GM18861 (cell line): ENCODE measurements around the gene OGFRL1.

Source experiments
- ATAC-seq: cut with Tn5 transposase; IDR thresholded peaks from one replicate; pipeline ENCODE4 v1.9.1; 2021; ENCODE audit not compliant: unreplicated experiment

OGFRL1 gene

DNA sequence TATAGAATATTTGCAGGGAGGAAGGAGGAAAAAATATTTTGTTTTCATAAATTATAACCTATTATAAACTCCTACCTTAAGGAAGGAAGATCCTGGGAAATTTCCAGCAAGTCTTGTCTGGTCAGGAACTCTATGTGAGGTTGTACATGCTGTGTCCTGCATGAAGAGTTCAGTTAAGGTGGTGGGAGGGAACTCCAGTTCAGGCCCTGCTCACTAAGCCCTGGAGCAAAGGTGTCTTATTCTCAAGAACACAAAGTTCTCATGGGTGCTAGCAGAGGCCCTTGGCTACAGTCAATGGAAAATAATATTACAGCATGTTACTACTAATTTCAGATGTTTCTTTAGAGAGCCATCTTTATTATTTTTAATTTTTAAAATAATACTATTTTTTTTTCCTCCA lies 3.8 kb upstream of the OGFRL1 start:
- no peak for ATAC-seq

DNA sequence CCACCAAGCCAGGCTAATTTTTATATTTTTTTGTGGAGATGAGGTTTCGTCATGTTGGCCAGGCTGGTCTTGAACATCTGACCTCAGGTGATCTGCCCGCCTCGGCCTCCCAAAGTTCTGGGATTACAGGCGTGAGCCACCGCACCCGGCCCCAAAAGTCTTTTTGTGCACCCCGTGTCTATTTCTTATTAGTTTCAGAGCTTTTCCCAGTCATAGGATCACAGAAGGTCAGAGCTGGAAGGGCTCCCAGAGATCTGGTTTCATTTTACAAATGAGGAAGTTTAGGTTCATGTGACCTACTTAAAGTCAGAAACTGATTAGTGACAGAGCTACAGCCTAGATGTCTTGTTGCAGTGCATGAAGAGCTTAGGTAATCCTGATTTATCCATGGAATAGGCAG lies 1.6 kb upstream of the OGFRL1 start:
- ATAC-seq, result no peak

DNA sequence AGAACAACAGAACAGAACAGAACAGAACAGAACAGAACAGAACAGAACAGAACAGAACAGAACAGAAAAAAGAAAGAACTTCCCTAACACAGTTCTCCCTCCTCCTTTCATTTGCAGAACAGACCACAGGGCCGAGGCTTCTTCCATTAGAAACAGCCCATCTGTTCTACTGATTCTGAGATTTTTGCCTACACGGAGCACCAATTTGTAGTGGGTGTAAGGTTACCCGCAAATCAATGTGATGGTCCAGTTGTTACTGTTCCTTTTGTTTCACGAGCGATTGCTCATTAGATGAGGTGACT lies 734 bp upstream of the OGFRL1 start:
- no peak for ATAC-seq

DNA sequence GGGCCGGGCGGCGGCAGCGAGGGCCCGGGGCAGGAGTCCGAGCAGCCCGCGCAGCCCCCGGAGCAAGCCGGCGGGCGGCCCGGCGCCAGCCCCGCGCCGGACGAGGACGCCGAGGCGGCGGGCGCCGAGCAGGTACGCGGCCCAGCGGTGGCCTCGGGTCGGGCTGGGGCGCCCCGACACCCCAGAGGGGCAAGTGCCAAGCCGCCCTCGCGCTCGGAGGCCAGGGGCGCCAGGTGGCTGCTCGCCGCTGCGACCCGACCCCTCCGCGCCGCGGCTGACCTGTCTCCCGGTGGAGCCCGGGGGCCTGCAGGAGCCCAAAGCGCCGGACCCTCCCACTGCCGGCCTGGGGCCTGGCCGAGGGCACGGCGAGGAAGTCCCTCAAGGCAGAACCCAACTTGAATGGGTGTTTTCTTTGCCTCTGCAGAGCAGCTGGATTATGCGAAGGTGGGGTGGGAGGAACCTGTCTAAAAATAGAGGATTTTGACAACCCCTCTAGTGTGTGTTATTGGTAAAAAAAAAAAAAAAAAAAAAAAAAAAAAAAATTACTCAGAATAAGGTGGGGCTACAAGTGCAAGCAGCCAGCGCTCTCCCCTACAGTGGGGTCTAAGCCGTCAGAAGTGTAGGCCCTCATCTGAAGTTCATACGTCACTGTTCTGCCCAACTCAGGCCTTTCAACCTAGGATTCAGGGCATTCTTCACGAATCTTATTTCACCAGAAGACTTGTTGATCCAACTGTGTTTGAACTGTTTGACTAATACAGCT lies 609 bp downstream of the OGFRL1 start:
- ATAC-seq, result peak; percentile 17

DNA sequence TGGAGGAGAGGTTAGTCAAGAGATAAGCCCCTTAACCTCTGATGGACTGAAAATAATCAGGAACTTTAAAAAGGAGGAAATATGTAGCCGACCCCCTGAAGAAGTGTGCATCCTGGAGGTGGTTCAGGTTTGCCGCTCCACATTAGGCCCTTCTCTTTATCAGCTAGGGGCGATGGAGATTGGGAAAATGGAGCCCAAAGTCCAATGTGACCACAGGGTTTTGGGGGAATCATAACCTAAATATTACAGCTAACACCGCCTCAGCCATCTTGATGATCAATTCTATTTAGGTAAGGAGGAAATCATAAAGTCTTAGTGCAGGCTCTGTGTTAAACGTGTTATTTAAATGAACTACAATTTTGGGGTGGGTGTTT lies 1.2 kb downstream of the OGFRL1 start:
- no peak for ATAC-seq

DNA sequence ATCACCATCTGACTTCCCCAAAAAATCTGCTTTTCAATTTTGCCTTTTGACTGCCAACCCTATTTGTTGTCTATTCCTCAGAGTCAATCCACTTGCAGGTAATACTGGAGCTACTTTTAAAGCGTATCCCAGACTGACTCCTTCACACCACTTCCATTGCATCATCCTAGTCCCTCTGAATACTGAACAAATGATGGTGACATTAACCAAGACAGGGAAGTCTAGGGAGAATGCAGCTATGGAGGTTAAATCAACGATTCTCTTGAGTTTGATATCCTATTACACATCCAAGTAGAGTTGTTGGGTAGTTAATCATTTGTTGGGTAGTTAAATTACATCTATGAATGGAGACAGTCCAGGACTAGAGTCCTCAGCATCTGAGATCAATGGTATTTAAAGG lies 2.0 kb downstream of the OGFRL1 start:
- no peak for ATAC-seq

DNA sequence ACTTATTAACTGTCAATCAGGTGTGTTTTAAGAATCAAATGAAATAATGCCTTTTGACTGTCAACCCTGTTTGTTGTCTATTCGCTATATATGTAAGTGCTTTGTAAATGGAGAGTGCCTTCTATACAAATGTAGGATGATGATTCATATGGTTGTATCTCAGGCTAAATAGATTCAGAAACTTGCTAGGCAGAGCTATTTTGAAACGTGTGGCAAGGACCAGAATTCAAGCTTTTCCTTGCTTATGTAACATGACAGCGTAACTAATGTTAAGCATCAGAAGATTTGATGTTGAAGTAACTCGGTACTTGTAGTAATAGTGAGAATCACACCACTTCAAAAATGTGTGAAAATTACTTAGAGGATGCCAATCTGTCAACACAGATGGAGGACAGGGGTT lies 3.4 kb downstream of the OGFRL1 start:
- ATAC-seq, result no peak

DNA sequence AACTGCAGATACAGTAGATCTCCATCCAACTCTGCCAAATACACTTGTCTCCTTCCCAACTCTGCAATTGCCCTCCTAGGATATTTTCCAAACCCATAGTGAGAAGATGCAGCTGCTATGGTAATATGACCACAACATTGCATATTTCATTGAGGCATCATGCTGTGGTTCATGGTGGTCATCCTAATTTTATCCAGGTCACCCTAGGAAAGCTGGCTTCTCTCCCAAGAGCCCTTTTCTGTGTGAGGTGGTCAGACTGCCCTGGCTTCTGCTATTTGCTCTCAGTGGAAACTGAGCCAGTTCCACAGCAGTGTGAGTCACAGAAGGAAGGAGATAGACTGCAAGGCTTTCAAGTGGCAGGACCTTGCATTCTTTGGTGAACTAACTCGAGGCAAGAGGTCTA lies 5.5 kb downstream of the OGFRL1 start:
- ATAC-seq, result no peak

DNA sequence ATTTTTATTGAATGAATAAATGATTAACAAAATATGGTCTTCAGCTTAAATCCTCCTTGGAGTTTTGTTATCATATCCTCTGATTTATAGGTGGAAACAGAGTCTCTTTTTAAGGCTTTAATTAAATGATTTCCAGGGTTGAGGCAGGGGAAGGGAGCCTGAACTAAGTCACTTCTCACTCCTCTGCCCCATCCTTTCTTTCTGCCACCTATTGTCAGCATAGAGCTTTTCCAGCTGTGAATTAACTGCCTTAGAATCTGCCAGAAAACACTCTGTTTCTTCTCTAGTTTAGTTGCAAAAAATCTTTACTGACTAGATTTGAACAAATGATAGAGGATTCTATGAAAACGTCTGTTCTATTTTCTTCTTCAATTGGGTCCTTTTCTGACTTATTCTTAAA lies 9.8 kb downstream of the OGFRL1 start:
- ATAC-seq, result no peak

DNA sequence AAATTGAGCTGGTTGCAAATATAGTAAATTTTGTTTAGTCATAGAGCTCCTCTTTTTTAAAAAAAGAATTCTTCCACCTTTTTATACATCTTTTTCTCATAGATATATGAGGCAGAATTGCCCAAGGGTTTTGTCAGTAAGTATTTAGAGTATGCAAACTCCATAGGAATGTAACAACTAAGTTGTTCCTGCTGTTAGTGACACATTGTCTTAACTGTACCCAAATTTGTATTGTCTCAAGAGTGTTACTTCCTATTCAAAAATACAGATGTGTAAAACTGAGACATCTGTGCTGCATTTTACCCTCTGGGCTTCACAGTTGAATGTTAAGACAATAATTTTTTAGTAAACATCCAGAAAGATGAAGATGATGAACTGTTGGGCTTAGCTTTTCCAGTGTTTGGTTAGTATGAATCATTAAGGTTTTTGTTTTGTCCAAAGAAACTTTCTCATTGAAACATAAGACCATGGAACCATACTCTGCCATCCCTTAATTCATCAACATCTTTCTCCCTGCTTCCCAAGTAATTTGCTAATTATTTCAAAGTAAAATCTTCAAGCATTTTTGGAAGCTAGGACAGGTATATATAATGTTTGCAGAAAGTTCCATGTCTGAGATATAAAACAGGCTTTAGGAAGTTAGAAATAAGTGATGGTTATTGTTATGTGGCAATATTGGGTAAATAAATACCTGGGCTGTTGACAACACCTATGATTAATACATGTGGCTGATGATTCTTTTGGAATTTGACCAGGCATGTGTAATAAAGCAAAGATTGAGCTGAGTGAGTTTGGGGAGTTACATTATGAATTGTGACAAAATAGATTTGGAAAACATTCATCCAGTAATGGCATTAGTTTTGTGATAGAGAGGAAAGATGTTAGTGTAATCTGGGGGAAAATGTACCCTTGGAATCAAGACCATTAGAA lies 11.2 kb downstream of the OGFRL1 start:
- ATAC-seq, result no peak

DNA sequence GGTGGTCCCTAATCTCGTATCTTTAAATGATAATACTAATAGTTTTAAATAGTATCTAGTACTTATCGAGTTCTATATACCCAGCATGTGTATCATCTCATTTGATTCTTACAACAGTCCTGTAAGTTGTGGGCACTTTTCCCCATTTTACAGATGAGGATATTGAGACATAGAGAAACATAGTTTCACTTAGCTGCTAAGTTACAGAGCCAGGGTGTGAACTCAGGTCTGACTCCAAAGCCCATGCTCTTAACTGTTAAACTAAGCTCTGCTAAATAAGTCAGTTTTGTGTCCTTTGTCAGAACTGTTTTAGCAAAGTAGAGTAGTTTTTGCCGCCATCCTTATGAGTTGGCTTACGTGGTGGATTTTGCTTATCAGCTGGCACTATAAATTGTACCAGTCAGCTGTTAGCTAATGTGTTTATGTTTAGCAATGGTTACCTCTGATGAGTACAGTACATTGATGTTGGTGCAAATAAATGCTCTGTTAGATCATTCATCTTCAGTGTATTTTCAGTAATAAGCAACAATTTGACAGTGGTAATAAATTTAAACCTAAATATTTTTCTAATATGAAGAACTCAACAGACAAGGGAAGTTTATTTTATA lies 12.1 kb downstream of the OGFRL1 start:
- no peak for ATAC-seq

DNA sequence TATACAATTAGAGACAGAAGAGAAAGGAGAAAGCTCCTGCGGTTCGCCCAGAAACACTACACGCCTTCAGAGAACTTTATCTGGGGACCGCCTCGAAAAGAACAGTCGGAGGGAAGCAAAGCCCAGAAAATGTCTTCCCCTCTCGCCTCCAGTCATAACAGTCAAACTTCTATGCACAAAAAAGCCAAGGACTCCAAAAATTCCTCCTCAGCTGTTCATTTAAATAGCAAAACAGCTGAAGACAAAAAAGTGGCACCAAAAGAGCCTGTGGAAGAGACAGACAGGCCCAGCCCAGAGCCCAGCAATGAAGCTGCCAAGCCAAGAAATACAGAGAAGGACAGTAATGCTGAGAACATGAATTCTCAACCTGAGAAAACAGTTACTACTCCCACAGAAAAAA lies 12.9 kb downstream of the OGFRL1 start:
- ATAC-seq, result no peak

DNA sequence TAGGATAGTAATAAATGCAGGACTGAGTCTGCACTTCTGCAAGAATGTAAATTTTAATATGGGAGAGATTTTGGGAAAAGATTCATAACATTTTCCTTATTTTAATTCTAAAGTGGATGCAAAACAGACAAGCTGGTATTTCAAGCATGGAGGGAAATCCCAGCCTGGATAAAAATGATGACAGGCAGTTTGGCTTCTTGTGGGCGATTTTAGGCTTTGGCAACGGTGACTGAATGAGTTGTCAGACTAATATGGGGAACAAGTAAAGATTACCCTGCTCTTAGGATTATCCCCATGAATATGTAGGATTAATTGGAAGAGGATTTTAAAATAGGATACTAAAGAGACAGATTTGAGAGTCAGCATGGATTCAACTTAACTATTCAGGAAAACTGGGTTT lies 21.0 kb downstream of the OGFRL1 start:
- ATAC-seq, result no peak

DNA sequence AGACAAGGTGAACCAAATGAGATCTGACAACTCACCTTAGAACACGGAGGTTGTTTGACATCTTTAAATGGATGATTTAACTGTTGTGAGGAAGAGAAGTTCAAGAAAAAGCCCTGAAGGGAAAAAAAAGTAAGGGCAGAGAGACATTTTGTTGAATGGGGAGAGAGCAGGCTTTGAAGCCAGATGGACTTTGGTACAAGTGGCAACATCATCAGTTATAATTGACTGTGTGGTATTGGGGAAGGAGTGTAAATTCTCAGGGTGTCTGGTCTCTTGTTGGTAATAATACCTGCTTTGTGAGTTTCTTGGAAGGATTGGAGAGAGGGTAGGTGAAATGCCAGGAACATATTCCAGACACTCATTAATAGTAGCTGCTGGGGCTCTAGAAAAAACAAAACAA lies 21.6 kb downstream of the OGFRL1 start:
- no peak for ATAC-seq

DNA sequence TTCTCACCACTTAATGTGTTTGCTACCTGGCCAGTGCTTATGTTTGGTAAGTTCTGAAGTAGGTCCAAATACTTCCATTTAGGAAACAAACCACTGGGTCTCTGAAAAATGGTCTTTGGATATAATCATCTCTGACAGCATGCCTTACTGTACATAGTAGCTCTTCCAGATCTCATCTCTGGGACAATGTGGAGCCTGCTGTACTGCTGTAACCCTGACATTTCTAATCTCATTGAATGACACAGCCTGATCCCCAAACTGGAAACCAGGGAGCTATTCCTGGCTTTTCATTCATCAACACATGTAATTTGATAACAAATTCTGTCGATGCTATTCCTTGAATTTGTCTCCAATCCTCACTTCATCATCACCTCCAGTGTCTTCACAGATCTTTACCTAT lies 23.5 kb downstream of the OGFRL1 start:
- ATAC-seq, result no peak

DNA sequence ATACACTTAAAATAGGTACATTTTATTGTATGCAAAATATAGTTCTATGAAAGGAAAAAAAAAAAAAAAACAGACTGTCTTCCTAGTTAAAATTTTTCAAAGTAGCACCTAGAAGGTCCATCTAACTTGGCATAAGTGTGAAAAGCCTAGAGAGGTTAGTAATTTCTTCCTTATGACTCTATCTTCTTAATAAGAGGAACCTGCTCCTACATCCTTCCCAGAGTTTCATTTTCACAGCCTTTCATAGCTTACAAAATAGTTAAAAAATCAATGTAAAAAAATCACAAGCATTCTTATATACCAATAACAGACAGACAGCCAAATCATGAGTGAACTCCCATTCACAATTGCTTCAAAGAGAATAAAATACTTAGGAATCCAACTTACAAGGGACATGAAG lies 28.8 kb downstream of the OGFRL1 start:
- ATAC-seq, result no peak

DNA sequence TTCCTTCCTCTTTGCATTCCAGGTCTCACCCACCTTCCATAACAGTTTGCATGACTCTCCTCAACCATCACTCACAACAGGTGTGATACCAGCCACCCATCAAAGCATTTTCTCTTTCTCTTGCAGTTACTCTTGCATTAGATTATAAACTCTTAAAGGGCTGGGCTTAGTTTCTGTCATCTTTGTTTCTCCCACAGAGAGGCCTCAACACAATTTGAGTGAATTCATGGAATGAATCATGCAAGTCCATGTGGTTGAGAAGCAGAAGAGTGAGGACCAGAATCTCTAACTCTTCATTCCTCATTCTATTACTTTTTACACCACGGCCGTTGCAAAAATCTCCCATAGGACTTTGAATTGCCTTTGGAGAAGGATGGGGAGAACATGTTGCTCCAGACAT lies 31.4 kb downstream of the OGFRL1 start:
- ATAC-seq, result no peak

DNA sequence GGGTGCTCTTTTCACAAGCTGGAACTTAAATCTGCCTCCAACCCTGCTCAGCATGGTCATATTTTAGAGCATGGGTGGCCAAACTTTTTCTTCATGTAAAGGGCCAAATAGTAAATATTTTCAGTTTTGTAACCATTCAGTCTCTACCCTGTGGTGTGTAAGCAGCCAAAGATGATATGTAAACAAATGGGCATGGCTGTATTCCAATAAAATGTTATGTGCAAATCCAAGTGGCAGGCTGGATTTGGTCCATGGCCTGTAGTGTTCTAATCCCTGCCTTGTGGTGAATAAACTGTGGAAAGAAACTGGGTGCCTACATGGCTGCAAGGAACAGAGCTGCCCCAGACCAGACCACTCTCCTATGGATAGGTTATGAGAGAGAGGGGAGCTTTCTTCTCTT lies 32.7 kb downstream of the OGFRL1 start:
- no peak for ATAC-seq

DNA sequence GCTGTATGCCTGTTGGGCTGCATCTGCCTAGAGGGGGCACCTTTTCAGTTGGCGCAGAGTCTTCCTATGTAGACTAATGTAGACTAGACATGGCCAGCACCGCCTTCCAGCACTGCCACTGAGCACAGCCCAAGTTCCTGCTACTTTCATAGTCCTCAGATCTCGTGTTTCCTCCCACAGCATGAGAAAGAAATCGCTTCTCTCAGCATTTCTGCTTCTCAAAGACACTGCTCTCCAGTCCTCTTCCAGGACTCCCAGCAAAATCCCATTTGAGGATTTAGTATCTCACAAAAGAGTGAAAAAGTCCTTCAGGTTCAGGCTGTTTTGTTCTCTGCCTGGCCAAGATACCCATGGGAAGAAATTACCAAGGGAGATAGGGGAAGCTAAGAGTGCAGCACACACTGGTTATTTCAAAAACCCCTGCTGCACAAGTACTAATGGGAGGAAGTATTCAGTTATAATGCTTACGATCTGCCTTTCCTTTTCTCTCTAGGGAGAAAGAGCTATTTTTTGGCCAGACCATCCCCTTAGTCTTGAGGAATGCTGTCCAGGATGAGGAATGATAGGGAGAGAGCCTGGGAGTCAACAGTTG lies 35.7 kb downstream of the OGFRL1 start:
- ATAC-seq, result no peak

DNA sequence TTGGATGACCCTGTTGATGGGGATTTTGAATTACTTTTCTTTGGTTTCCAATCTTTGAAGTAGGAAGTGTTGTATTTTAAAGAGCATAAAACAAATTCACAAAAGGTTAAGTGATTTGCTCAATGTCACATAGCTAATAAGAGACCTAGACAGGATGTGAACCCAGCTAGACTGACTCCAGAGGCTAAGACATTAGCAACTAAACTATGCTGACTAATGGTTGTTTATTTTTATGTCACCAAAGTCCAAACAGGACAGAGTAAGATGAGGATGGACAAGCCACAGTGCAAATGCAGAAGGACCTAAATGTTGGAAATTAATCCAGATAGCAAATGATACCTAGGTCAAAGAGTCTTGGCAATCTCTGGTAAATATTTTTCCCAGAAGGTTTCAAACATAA lies 38.0 kb downstream of the OGFRL1 start:
- ATAC-seq, result no peak

DNA sequence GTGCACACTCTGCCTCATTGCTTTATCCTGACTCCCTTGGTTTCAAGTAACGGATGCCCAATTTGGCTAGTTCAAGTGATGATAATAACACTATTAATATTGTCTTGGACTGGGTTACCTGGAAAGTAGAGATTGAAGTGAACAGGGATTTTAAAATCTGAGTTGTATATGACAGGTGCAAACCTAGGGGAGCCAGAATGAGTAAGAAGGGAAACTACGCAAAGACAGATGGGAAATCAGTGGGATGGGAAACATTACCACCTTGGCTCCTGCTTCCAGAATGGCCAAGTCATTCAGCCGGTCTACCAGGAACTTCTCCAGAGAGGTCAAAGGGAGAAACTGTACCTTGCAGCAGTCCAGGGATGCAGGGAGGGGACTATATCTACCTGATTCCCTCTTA lies 41.9 kb downstream of the OGFRL1 start:
- ATAC-seq, result no peak

DNA sequence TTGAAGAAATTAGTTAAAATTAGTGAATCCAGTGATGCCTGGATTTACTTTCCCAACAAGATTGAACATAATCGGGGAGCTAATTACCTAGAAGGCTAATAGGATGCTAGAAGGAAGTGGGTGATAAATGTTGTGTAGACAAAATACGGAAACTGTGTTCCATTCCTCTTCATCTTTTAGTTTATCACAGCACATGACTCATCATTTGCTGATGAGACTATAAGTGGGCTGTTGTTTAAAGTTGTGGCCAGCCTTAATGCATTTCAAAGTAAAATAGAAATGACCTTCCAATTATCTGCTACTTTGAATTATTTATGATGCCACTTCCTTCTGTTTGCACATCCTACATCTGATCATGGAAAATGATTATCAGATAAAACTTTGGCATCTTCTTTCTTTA lies 43.4 kb downstream of the OGFRL1 start:
- no peak for ATAC-seq
